NCI-H146 (cell line): ENCODE data around the gene SMIM1.

ENCODE experiments used
- DNase-seq: peaks from one replicate; lab custom pipeline; 2025; lab: John Stamatoyannopoulos, UW

Gene SMIM1

GRCh38 chr1:3822421-3822820 lies 49.9 kb downstream of the SMIM1 start:
- no peak for DNase-seq

GRCh38 chr1:3824650-3825049 lies 52.1 kb downstream of the SMIM1 start:
- DNase-seq = no peak

- no peak for DNase-seq
Measured at GRCh38 chr1:3825356-3825755, 52.8 kb downstream of the SMIM1 start.
